GM12878 (cell line): ENCODE measurements around the gene EXOSC10.

Experiments used
- ATF3 ChIP-seq: IDR thresholded peaks from 2 replicates; pipeline ENCODE4 v1.6.1; 2011; ENCODE audit warnings: low read depth, mild to moderate bottlenecking, low read length, moderate library complexity, borderline replicate concordance; ENCODE audit errors: extremely low read depth
- FOS ChIP-seq: IDR thresholded peaks from 3 replicates; pipeline ENCODE4 v1.6.1; 2011; ENCODE audit warnings: borderline replicate concordance; ENCODE audit not compliant: insufficient read length; ENCODE audit errors: extremely low read depth
- REST ChIP-seq: IDR thresholded peaks from 2 replicates; pipeline ENCODE4 v1.6.1; 2012; ENCODE audit warnings: mild to moderate bottlenecking, low read depth, low read length
- SP1 ChIP-seq: IDR thresholded peaks from one replicate; pipeline ENCODE4 v1.6.1; 2011; ENCODE audit warnings: low read depth, low read length
- SREBF2 ChIP-seq: IDR thresholded peaks from 2 replicates; pipeline ENCODE4 v1.6.1; 2012; ENCODE audit warnings: mild to moderate bottlenecking, low read length
- STAT1 ChIP-seq: fragments of 450-650 bp; conservative IDR thresholded peaks from 2 replicates; pipeline ENCODE4 v1.6.1; 2014; ENCODE audit warnings: antibody characterized with exemption, mild to moderate bottlenecking
- STAT3 ChIP-seq: IDR thresholded peaks from 2 replicates; pipeline ENCODE4 v1.6.1; 2011; ENCODE audit warnings: low read depth, low read length, improper control_type of control experiment
- SUZ12 ChIP-seq: fragments of 200-600 bp; sonication (generic); IDR thresholded peaks from one replicate; pipeline ENCODE4 v1.6.1; 2018; ENCODE audit warnings: antibody characterized with exemption, mild to moderate bottlenecking; ENCODE audit not compliant: unreplicated experiment
- TCF12 ChIP-seq: IDR thresholded peaks from 2 replicates; pipeline ENCODE4 v1.6.1; 2011; ENCODE audit warnings: low read depth, mild to moderate bottlenecking, low read length
- ZNF24 ChIP-seq: fragments of 450-650 bp; IDR thresholded peaks from 2 replicates; pipeline ENCODE4 v1.6.1; 2017; ENCODE audit warnings: antibody characterized with exemption, mild to moderate bottlenecking
- TF ChIP-seq, protein P1 (sequence below): IDR thresholded peaks from 2 replicates; pipeline ENCODE4 v1.6.1; 2011; ENCODE audit warnings: low read depth, low read length, improper control_type of control experiment, borderline replicate concordance
- TF ChIP-seq, protein P2 (sequence below), 3 experiments: IDR thresholded peaks in 2 of 3; conservative IDR thresholded peaks in 1 of 3; 2 replicates each; pipeline ENCODE4 v1.5.1; 2011; ENCODE audit warnings: low read depth in 3 of 3, low read length in 3 of 3, mild to moderate bottlenecking in 3 of 3, control low read depth in 2 of 3, moderate library complexity in 2 of 3, inconsistent platforms in 1 of 3, mixed read lengths in 1 of 3; ENCODE audit not compliant: control insufficient read depth in 2 of 3, insufficient read depth in 1 of 3; ENCODE audit errors: extremely low read depth in 1 of 3

DNA sequence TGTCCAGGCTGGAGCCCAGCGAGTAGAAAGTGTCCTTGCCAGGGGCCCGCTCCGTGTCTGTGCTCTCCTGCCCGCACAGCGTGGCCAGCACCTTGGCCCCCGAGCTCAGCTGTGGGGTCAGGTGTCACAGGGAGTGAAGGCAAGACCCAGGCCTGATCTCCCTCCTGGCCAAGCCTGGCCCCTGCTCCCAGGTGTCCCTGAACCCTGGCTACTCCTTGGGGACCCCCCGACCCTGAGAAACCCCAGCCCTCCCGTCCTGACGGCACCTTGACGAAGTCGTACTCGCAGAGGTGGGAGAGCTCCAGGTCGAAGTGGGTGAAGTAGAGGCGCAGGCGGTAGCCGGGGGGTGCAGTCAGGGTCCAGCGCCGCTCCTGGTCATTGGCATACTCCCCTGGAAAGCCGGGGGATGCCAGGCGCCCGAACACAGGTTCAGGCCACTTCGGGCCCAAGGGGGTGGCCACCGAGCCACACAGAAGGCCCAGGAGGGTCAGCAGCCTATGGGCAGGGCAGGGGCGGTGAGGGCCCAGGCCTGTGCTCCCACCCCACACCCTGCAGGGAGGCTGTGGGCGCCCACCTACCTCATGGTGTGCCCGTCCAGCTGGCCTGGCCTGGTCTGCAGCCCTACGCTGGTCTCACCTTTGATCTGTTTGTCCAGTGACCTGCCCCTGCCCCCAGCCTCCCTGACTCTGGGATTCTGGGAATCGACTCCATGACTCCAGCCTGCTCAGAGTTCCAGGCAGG lies 52.9 kb downstream of the EXOSC10 start, which contains the start of gene MASP2:
- TF ChIP-seq TCF12: no peak
- TF ChIP-seq ATF3: no peak
- no peak for TF ChIP-seq FOS
- TF ChIP-seq STAT3: no peak
- TF ChIP-seq STAT1: no peak
- TF ChIP-seq ZNF24: no peak
- no peak for TF ChIP-seq SP1
- no peak for TF ChIP-seq REST
- no peak for TF ChIP-seq SREBF2
- TF ChIP-seq SUZ12: no peak
- TF ChIP-seq, protein P1, sequence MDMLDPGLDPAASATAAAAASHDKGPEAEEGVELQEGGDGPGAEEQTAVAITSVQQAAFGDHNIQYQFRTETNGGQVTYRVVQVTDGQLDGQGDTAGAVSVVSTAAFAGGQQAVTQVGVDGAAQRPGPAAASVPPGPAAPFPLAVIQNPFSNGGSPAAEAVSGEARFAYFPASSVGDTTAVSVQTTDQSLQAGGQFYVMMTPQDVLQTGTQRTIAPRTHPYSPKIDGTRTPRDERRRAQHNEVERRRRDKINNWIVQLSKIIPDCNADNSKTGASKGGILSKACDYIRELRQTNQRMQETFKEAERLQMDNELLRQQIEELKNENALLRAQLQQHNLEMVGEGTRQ: no peak
- TF ChIP-seq, protein P2, sequence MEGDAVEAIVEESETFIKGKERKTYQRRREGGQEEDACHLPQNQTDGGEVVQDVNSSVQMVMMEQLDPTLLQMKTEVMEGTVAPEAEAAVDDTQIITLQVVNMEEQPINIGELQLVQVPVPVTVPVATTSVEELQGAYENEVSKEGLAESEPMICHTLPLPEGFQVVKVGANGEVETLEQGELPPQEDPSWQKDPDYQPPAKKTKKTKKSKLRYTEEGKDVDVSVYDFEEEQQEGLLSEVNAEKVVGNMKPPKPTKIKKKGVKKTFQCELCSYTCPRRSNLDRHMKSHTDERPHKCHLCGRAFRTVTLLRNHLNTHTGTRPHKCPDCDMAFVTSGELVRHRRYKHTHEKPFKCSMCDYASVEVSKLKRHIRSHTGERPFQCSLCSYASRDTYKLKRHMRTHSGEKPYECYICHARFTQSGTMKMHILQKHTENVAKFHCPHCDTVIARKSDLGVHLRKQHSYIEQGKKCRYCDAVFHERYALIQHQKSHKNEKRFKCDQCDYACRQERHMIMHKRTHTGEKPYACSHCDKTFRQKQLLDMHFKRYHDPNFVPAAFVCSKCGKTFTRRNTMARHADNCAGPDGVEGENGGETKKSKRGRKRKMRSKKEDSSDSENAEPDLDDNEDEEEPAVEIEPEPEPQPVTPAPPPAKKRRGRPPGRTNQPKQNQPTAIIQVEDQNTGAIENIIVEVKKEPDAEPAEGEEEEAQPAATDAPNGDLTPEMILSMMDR (IDR thresholded peaks at IDR 0.05 in 2 of 3, conservative IDR thresholded peaks at IDR 0.05 in 1 of 3; ENCODE audit: control insufficient read depth in 2 of 3, extremely low read depth in 1 of 3, insufficient read depth in 1 of 3, low read depth in 3 of 3, low read length in 3 of 3): no peak
